GM12892 (cell line): ENCODE data around the gene MKNK2.

ENCODE experiments used
- POLR2A ChIP-seq: IDR thresholded peaks from 2 replicates; pipeline ENCODE4 v1.6.1; 2011; ENCODE audit warnings: low read depth, low read length, control low read depth
- POLR2AphosphoS5 ChIP-seq: IDR thresholded peaks from 2 replicates; pipeline ENCODE4 v1.6.1; 2011; ENCODE audit warnings: low read depth, low read length, control low read depth

DNA sequence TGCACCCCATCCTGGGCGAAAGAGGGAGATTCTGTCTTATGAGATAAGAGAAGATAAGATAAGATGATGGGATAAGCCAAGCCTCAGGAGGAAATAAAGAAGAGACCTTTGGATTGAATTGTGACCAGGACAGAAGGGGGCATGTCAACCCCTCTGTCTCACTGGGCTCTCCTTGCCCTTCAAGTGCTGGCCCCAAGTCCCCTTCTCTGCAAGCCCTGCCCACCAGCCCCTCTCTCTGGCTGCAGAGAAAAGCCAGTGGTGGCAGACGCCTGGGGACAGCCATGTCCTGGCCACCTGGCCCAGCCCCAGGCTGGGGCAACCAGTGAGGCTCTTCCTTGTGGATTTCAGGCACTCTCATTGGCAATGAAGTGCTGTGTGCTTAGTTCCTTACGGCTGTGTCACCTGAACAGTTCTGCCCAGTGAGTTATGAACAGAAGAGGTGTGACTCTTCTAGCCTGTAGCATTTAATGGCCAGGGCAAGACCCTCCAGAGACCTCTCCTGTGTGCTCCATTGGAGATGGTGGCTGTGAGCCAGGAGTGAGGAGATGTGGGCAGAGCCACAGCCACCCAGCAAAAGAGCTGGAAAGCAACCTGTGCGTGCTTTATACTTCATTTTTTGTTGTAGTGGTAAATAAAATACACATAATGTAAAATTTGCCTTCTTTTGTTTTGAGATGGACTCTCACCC, 29.4 kb downstream of the MKNK2 start:
- TF ChIP-seq POLR2A (no peak), POLR2AphosphoS5 (no peak)
